Measurements from ENCODE around the gene DTL.
A peak's percentile ranks its signal among the peaks of the same experiment; 100 is the strongest.

DNA sequence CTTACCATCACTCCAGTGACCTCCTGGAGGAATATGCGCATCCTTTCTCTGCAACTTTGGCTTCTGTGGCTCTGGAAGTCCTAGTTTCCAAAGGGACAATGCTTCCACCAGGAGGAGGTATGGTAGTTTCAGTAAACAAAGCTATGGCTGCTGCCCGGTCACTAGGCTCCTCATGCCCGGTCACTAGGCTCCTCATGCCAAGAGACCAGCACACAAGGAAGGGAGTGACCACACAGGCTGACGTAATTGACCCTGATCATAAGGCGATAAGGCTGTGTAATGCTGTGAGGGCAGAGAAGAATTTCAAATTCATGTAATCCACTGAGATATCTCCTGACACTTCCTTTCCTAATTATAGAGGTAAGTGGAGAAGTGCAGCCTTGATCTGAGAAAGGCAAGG lies 102.9 kb downstream of the DTL start:
- TF ChIP-seq POLR2A (IDR thresholded peaks at IDR 0.05) = no peak
- TF ChIP-seq, protein P1, sequence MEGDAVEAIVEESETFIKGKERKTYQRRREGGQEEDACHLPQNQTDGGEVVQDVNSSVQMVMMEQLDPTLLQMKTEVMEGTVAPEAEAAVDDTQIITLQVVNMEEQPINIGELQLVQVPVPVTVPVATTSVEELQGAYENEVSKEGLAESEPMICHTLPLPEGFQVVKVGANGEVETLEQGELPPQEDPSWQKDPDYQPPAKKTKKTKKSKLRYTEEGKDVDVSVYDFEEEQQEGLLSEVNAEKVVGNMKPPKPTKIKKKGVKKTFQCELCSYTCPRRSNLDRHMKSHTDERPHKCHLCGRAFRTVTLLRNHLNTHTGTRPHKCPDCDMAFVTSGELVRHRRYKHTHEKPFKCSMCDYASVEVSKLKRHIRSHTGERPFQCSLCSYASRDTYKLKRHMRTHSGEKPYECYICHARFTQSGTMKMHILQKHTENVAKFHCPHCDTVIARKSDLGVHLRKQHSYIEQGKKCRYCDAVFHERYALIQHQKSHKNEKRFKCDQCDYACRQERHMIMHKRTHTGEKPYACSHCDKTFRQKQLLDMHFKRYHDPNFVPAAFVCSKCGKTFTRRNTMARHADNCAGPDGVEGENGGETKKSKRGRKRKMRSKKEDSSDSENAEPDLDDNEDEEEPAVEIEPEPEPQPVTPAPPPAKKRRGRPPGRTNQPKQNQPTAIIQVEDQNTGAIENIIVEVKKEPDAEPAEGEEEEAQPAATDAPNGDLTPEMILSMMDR (IDR thresholded peaks at IDR 0.05) = peak in 7 of 12 donors; percentile 14 to 45 (median 31)

Measured in heart left ventricle (tissue), 13 donors.